GM12878 (cell line): ENCODE measurements around the gene TMEM63B.

Source experiments
- CREM ChIP-seq: IDR thresholded peaks from 2 replicates; pipeline ENCODE4 v1.6.1; 2014; ENCODE audit warnings: antibody characterized with exemption, low read depth
- CTCF ChIP-seq, 3 experiments: IDR thresholded peaks in 2 of 3; conservative IDR thresholded peaks in 1 of 3; 2 replicates each; pipeline ENCODE4 v1.5.1; 2011; ENCODE audit warnings: low read depth in 3 of 3, low read length in 3 of 3, mild to moderate bottlenecking in 3 of 3, control low read depth in 2 of 3, moderate library complexity in 2 of 3, inconsistent platforms in 1 of 3, mixed read lengths in 1 of 3; ENCODE audit not compliant: control insufficient read depth in 2 of 3, insufficient read depth in 1 of 3; ENCODE audit errors: extremely low read depth in 1 of 3
- EZH2 ChIP-seq: IDR thresholded peaks from 2 replicates; pipeline ENCODE4 v1.6.1; 2012; ENCODE audit warnings: low read depth, mild to moderate bottlenecking, control low read depth, inconsistent platforms, low read length, borderline replicate concordance; ENCODE audit not compliant: control insufficient read depth

- no peak for TF ChIP-seq EZH2
- TF ChIP-seq CTCF (IDR thresholded peaks at IDR 0.05 in 2 of 3, conservative IDR thresholded peaks at IDR 0.05 in 1 of 3; ENCODE audit: control insufficient read depth in 2 of 3, extremely low read depth in 1 of 3, insufficient read depth in 1 of 3, low read depth in 3 of 3, low read length in 3 of 3), result no peak
- no peak for TF ChIP-seq CREM
Measured at GRCh38 chr6:44158770-44159228, 31.4 kb downstream of the TMEM63B start, which contains the start of gene CAPN11.
